ENCODE results near the gene GRPR. TPM values are rescaled to one million over a fixed set of nuclear protein-coding genes. Genes with fewer than 3 reads are reported as not detected.

Gene GRPR
- total RNA-seq, 6 experiments from 2014 or later, result not detected

- Histone ChIP-seq H3K36me3 (no peaks in the 10 kb centered on the region), H3K9me3 (no peaks in the 10 kb centered on the region), H3K27ac (no peak overlapping the region), H3K4me1 (peaks cover 0 to 5% (median 0%) of the 10 kb centered on the region in 4 donors), H3K27me3 (peaks cover 0 to 11% of the 10 kb centered on the region in 2 donors), H3K4me3 (no peak overlapping the region)
- no peak for ATAC-seq
- TF ChIP-seq CTCF (IDR thresholded peaks at IDR 0.05) (no peak), POLR2A (IDR thresholded peaks at IDR 0.05) (no peak)
- no peak for DNase-seq
- intact Hi-C loops (cut with DNase I), result no loop called here
- WGBS (ENCODE audit: insufficient coverage, low coverage, low lambda C conversion rate, missing lambda C conversion rate), result 52% methylated on average over 2 of the region's 2 CpGs
Measured at GRCh38 chrX:16130707-16131106, 7.3 kb downstream of the GRPR start.

- no CpG with 5 or more reads among the region's 1 CpG for WGBS (ENCODE audit: insufficient coverage, low coverage, low lambda C conversion rate, missing lambda C conversion rate)
- intact Hi-C loops (cut with DNase I), result no loop called here
- Histone ChIP-seq H3K9me3 (no peaks in the 10 kb centered on the region), H3K4me3 (no peak overlapping the region), H3K27me3 (peaks cover 0 to 3% of the 10 kb centered on the region in 2 donors), H3K36me3 (no peaks in the 10 kb centered on the region), H3K27ac (no peak overlapping the region), H3K4me1 (no peaks in the 10 kb centered on the region)
- DNase-seq (no peak), ATAC-seq (no peak)
- TF ChIP-seq CTCF (IDR thresholded peaks at IDR 0.05) (no peak), POLR2A (IDR thresholded peaks at IDR 0.05) (no peak)
Measured at GRCh38 chrX:16134936-16135335, 11.6 kb downstream of the GRPR start.

DNA sequence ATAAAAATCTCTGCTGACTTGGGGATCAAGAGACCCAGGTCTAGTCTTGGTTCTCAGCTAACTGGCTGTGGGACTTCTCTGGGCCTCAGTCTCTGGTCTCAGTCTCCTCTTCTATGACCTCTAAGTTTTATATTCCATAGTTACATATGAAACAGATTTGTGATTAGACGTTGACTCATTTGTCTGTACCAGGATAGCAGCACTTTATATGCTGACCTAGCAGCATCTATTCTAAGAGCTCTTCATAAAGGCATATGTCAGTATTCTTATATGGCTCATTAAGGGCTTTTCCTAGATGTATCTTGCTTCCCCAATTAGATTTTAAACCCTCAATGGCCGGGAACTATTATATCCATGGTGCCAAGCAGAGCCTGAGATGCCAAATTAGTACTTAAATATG lies 12.7 kb downstream of the GRPR start:
- intact Hi-C loops (cut with DNase I), result no loop called here
- ATAC-seq, result no peak
- WGBS (ENCODE audit: insufficient coverage, low coverage, low lambda C conversion rate, missing lambda C conversion rate), result 63% methylated on average over 2 of the region's 2 CpGs

DNA sequence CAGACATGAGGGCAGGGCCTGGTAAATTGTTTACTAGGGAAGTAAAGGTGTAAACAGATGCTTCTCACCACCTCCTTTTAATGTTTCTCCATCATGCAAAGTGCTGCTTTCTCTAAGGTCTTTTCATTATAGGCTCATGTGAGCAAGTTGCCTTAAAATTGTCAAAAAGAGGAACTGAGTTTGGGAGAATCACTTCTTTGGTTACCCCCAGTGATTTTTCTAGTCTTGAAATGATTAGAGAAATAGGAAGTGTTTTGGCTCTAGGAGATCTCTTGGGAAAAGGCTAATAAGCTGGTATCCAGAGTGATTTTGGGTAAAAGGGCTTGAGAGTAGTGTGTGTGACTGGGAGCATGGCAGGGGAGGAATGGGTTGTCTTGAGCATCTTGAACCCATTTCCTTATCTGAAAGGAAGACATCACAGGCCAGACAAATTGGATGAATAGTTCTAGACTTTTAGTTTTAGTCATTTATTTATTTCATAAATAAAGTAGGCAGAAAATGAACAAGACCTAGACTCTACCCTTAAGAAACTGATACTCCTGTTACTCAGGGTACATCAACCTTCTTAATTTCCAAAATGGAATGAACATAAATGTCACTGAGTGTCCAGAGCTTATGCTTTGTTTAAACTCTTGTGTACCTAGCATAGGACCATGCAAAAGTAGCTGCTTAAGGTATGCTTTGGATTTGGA lies 14.2 kb downstream of the GRPR start:
- intact Hi-C loops (cut with DNase I), result no loop called here
- H3K27ac ChIP-seq, result no peak overlapping the region
- no peaks in the 10 kb centered on the region for H3K27me3 ChIP-seq
- H3K4me1 ChIP-seq, result no peaks in the 10 kb centered on the region
- DNase-seq (no peak), ATAC-seq (no peak)
- no peaks in the 10 kb centered on the region for H3K9me3 ChIP-seq
- H3K36me3 ChIP-seq, result no peaks in the 10 kb centered on the region
- TF ChIP-seq CTCF (IDR thresholded peaks at IDR 0.05), result no peak
- no peak for TF ChIP-seq POLR2A (IDR thresholded peaks at IDR 0.05)
- no peak overlapping the region for H3K4me3 ChIP-seq

More for the DNA sequence above, 12.7 kb downstream of the GRPR start:
- TF ChIP-seq POLR2A (IDR thresholded peaks at IDR 0.05) (no peak), CTCF (IDR thresholded peaks at IDR 0.05) (no peak)
- Histone ChIP-seq H3K4me1 (no peaks in the 10 kb centered on the region), H3K27me3 (peaks cover 0 to 3% of the 10 kb centered on the region in 2 donors), H3K4me3 (no peak overlapping the region), H3K27ac (no peak overlapping the region), H3K9me3 (no peaks in the 10 kb centered on the region), H3K36me3 (no peaks in the 10 kb centered on the region)
- no peak for DNase-seq

GRCh38 chrX:16138108-16138427 lies 14.7 kb downstream of the GRPR start:
- H3K27ac ChIP-seq, result no peak overlapping the region
- intact Hi-C loops (cut with DNase I), result no loop called here
- no peaks in the 10 kb centered on the region for H3K9me3 ChIP-seq
- peak in 1 of 4 donors; percentile 27 for ATAC-seq
- no peaks in the 10 kb centered on the region for H3K4me1 ChIP-seq
- no peak overlapping the region for H3K4me3 ChIP-seq
- 27% methylated on average over 1 of the region's 1 CpG for WGBS (ENCODE audit: insufficient coverage, low coverage, low lambda C conversion rate, missing lambda C conversion rate)
- H3K36me3 ChIP-seq, result no peaks in the 10 kb centered on the region
- H3K27me3 ChIP-seq, result no peaks in the 10 kb centered on the region
- TF ChIP-seq POLR2A (IDR thresholded peaks at IDR 0.05) (no peak), CTCF (IDR thresholded peaks at IDR 0.05) (peak; percentile 3 to 29 (median 16))
- no peak for DNase-seq
